HCT116 (cell line): ENCODE results near the gene ESYT1. TPM values are rescaled to one million over a fixed set of nuclear protein-coding genes. Genes with fewer than 3 reads are reported as not detected.

ENCODE experiments used
- ATAC-seq: fragments of 200-7000 bp; cut with Tn5 transposase; 2 replicates; pipeline ENCODE4 v1.9.1; 2020; ENCODE audit warnings: mild to moderate bottlenecking, moderate library complexity
- BruUV-seq: library from RNA; stranded (reverse); fragments of 400-500 nt; replicated peaks from 2 replicates; lab custom pipeline; 2021; lab: Mats Ljungman, UMichigan
- CTCF ChIA-PET: fragments of 300-600 bp; sonication (Branson Sonifier 250); formaldehyde crosslinking; loops from one replicate; lab custom pipeline; 2021; ENCODE audit warnings: antibody characterized with exemption; lab: Charles Lee
- POLR2A ChIA-PET: fragments of 300-600, 350-600 bp; sonication (Branson Sonifier 250); formaldehyde crosslinking; loops from one replicate; lab custom pipeline; 2021; ENCODE audit warnings: antibody characterized with exemption; lab: Charles Lee
- RAD21 ChIA-PET, 2 experiments: fragments of 300-600 bp; sonication (Branson Sonifier 250); formaldehyde crosslinking; loops; one replicate each; lab custom pipeline; 2023; ENCODE audit warnings: low total read pairs in 2 of 2; ENCODE audit not compliant: uncharacterized antibody in 2 of 2, unreplicated experiment in 2 of 2, low non-redundant PET in 1 of 2; lab: Charles Lee
- DNase-seq: peaks from one replicate; pipeline ENCODE4 v3.0.0-alpha.2; 2010; ENCODE audit warnings: low read depth, low spot score
- H2AFZ ChIP-seq: fragments of 200-600 bp; shearing (Covaris generic), sonication (generic); 2 replicates; pipeline ENCODE4 v1.6.1; 2017; ENCODE audit warnings: low read depth, mixed run types, mixed read lengths, antibody characterized with exemption, low read length; ENCODE audit not compliant: poor library complexity, severe bottlenecking
- H3K27ac ChIP-seq: 2 replicates; pipeline ENCODE4 v1.5.1; 2012; ENCODE audit warnings: low read depth, low read length
- H3K27me3 ChIP-seq: fragments of 200-600 bp; sonication (generic); 2 replicates; pipeline ENCODE4 v1.6.1; 2016; ENCODE audit warnings: mixed run types, low read length, mixed read lengths; ENCODE audit not compliant: insufficient read depth
- H3K36me3 ChIP-seq, 2 experiments: fragments of 200-500 bp in 1 of 2; fragments of 200-600 bp in 1 of 2; sonication (Bioruptor generic) in 1 of 2; sonication (generic) in 1 of 2; 2 replicates each; pipeline versions ENCODE4 v1.5.1 to v1.6.1; 2014 to 2016; ENCODE audit warnings: low read length in 2 of 2, inconsistent platforms in 1 of 2, mixed read lengths in 1 of 2, mixed run types in 1 of 2; ENCODE audit not compliant: insufficient read depth in 2 of 2, control insufficient read depth in 1 of 2
- H3K4me1 ChIP-seq, 2 experiments: fragments of 200-600 bp in 1 of 2; sonication (generic) in 1 of 2; 2 replicates each; pipeline versions ENCODE4 v1.5.1 to v1.6.1; 2012 to 2017; ENCODE audit warnings: low read length in 2 of 2, inconsistent platforms in 1 of 2, mild to moderate bottlenecking in 1 of 2, mixed read lengths in 1 of 2, mixed run types in 1 of 2, moderate library complexity in 1 of 2; ENCODE audit not compliant: insufficient read depth in 2 of 2, control insufficient read depth in 1 of 2
- H3K4me2 ChIP-seq: fragments of 200-600 bp; sonication (generic); 2 replicates; pipeline ENCODE4 v1.6.1; 2017; ENCODE audit warnings: mixed run types, low read length, mixed read lengths
- H3K4me3 ChIP-seq, 2 experiments: fragments of 200-600 bp in 1 of 2; sonication (generic) in 1 of 2; replicated peaks in 1 of 2; 2 replicates each; pipeline ENCODE4 v1.5.1; 2011 to 2016; ENCODE audit warnings: low read length in 2 of 2, control low read depth in 1 of 2, low read depth in 1 of 2, mild to moderate bottlenecking in 1 of 2, mixed read lengths in 1 of 2, mixed run types in 1 of 2
- H3K79me2 ChIP-seq: fragments of 200-600 bp; sonication (generic); 2 replicates; pipeline ENCODE4 v1.6.1; 2017; ENCODE audit warnings: mild to moderate bottlenecking, mixed run types, low read length, moderate library complexity, mixed read lengths; ENCODE audit not compliant: insufficient read depth
- H3K9ac ChIP-seq: fragments of 200-600 bp; sonication (generic); 2 replicates; pipeline ENCODE4 v1.6.1; 2016; ENCODE audit warnings: low read length, mixed read lengths
- H3K9me2 ChIP-seq: fragments of 200-600 bp; sonication (generic), shearing (Covaris generic); 2 replicates; pipeline ENCODE4 v1.6.1; 2017; ENCODE audit warnings: mixed run types, mild to moderate bottlenecking, moderate library complexity; ENCODE audit not compliant: insufficient read depth
- H3K9me3 ChIP-seq, 2 experiments: fragments of 200-500 bp in 1 of 2; fragments of 200-600 bp in 1 of 2; sonication (Bioruptor generic) in 1 of 2; sonication (generic) in 1 of 2; 2 replicates each; pipeline ENCODE4 v1.6.1; 2014 to 2017; ENCODE audit warnings: low read length in 2 of 2, mixed read lengths in 2 of 2, inconsistent platforms in 1 of 2, low read depth in 1 of 2, mild to moderate bottlenecking in 1 of 2, mixed run types in 1 of 2, moderate library complexity in 1 of 2; ENCODE audit not compliant: control insufficient read depth in 1 of 2, insufficient read depth in 1 of 2
- H4K20me1 ChIP-seq: fragments of 200-600 bp; sonication (generic), shearing (Covaris generic); 2 replicates; pipeline ENCODE4 v1.6.1; 2017; ENCODE audit warnings: mixed run types, mild to moderate bottlenecking, moderate library complexity; ENCODE audit not compliant: insufficient read depth
- CBX3 ChIP-seq: IDR thresholded peaks from 2 replicates; pipeline ENCODE4 v1.6.1; 2012; ENCODE audit warnings: low read depth
- CEBPB ChIP-seq: IDR thresholded peaks from 2 replicates; pipeline ENCODE4 v1.6.1; 2012; ENCODE audit warnings: low read depth
- CTCF ChIP-seq, 3 experiments: fragments of 200-600 bp in 1 of 3; sonication (generic) in 1 of 3; IDR thresholded peaks in 2 of 3; conservative IDR thresholded peaks in 1 of 3; 2 replicates each; pipeline ENCODE4 v1.5.1; 2012 to 2017; ENCODE audit warnings: low read depth in 2 of 3, low read length in 2 of 3, antibody characterized with exemption in 1 of 3, borderline replicate concordance in 1 of 3, control low read depth in 1 of 3, mild to moderate bottlenecking in 1 of 3, mixed read lengths in 1 of 3, mixed run types in 1 of 3, moderate library complexity in 1 of 3; ENCODE audit not compliant: insufficient read depth in 1 of 3
- EGR1 ChIP-seq: IDR thresholded peaks from 2 replicates; pipeline ENCODE4 v1.6.1; 2012; ENCODE audit warnings: low read depth
- EZH2 ChIP-seq: fragments of 200-600 bp; sonication (generic); IDR thresholded peaks from 2 replicates; pipeline ENCODE4 v1.6.1; 2017; ENCODE audit warnings: antibody characterized with exemption, mixed run types
- EZH2phosphoT487 ChIP-seq: fragments of 200-600 bp; IDR thresholded peaks from 2 replicates; pipeline ENCODE4 v1.6.1; 2018; ENCODE audit warnings: antibody characterized with exemption, borderline replicate concordance
- FOSL1 ChIP-seq: IDR thresholded peaks from 2 replicates; pipeline ENCODE4 v1.6.1; 2012; ENCODE audit warnings: low read depth
- JUND ChIP-seq: IDR thresholded peaks from 2 replicates; pipeline ENCODE4 v1.6.1; 2012
- POLR2AphosphoS5 ChIP-seq: IDR thresholded peaks from 2 replicates; pipeline ENCODE4 v1.6.1; 2011; ENCODE audit warnings: mild to moderate bottlenecking, low read depth, low read length, moderate library complexity
- RAD21 ChIP-seq: IDR thresholded peaks from 2 replicates; pipeline ENCODE4 v1.6.1; 2012; ENCODE audit warnings: low read depth, mild to moderate bottlenecking
- SIN3A ChIP-seq: IDR thresholded peaks from 2 replicates; pipeline ENCODE4 v1.6.1; 2012; ENCODE audit warnings: low read depth
- SRF ChIP-seq: IDR thresholded peaks from 2 replicates; pipeline ENCODE4 v1.6.1; 2012; ENCODE audit warnings: low read depth
- intact Hi-C: fragments of 100-400 bp; cut with micrococcal nuclease; formaldehyde crosslinking; loops from 2 replicates; pipeline ENCODE4 v1.10.0; 2022
- total RNA-seq: library from RNA; stranded (reverse); gene quantifications from one replicate; pipeline ENCODE4 v1.2.1, GENCODE V29; 2021; ENCODE audit not compliant: unreplicated experiment

The ESYT1 gene
- total RNA-seq, 1 experiment from 2014 or later: 80.9 TPM

GRCh38 chr12:56120158-56120846 lies 7.8 kb upstream of the ESYT1 start:
- peak overlapping the region in 1 of 2 experiments; percentile 80; a peak in 2 of 4 replicates for H3K4me3 ChIP-seq
- no peak overlapping the region for H2AFZ ChIP-seq
- intact Hi-C loops: no loop called here
- no peak for TF ChIP-seq SRF
- no peak for TF ChIP-seq CEBPB
- no peak for TF ChIP-seq EZH2phosphoT487
- TF ChIP-seq CBX3: no peak
- no peak for TF ChIP-seq POLR2AphosphoS5
- no peak for TF ChIP-seq EZH2
- no peak for TF ChIP-seq CTCF (IDR thresholded peaks at IDR 0.05 in 2 of 3, conservative IDR thresholded peaks at IDR 0.05 in 1 of 3; ENCODE audit: borderline replicate concordance in 1 of 3, insufficient read depth in 1 of 3, low read depth in 2 of 3, low read length in 2 of 3)
- TF ChIP-seq RAD21: no peak
- no peak for TF ChIP-seq JUND
- no peak for TF ChIP-seq FOSL1
- TF ChIP-seq SIN3A: no peak
- no peak for TF ChIP-seq EGR1
- ChIA-PET CTCF (interaction anchor here (2.9 to 3.3 kb wide), 2 partner anchors 7 to 69 kb away, joined by 24 to 29 read pairs; partner anchors contain the start of genes ESYT1 and SMARCC2), RAD21 (interaction anchor here in 1 of 2 experiments (0.6 kb wide), 1 partner anchor 70 kb away, joined by 6 read pairs; no protein-coding TSS in a partner anchor), POLR2A (interaction anchor here (0.9 to 1.1 kb wide), 3 partner anchors 8 to 102 kb away, joined by 3 to 5 read pairs (median 4); partner anchors contain the start of genes ESYT1, PA2G4 and RNF41)
- no peak for ATAC-seq
- H3K27me3 ChIP-seq: no peaks in the 10 kb centered on the region
- H3K27ac ChIP-seq: peak overlapping the region; percentile 93; the same call in 1 of the 2 replicates
- H3K4me2 ChIP-seq: peak overlapping the region; percentile 88
- no peaks in the 10 kb centered on the region for H3K9me2 ChIP-seq
- H3K79me2 ChIP-seq: peaks cover 18% of the 10 kb centered on the region
- H3K9me3 ChIP-seq: no peaks in the 10 kb centered on the region
- H3K4me1 ChIP-seq: peaks cover 18 to 27% of the 10 kb centered on the region in 2 experiments
- no peaks in the 10 kb centered on the region for H4K20me1 ChIP-seq
- no TSS peak for BruUV-seq
- peaks cover 4 to 28% of the 10 kb centered on the region in 2 experiments; a peak in 3 of 4 replicates for H3K36me3 ChIP-seq
- no peak for DNase-seq
- H3K9ac ChIP-seq: peak overlapping the region; percentile 80
